GM12891 (cell line): ENCODE data around the gene ANK2.

ENCODE experiments used
- PAX5 ChIP-seq: IDR thresholded peaks from 2 replicates; pipeline ENCODE4 v1.6.1; 2011; ENCODE audit warnings: low read length, moderate library complexity, mild to moderate bottlenecking; ENCODE audit not compliant: insufficient read depth, severe bottlenecking
- POLR2A ChIP-seq: IDR thresholded peaks from 2 replicates; pipeline ENCODE4 v1.6.1; 2011; ENCODE audit warnings: low read depth, low read length, control low read depth
- POLR2AphosphoS5 ChIP-seq: IDR thresholded peaks from 2 replicates; pipeline ENCODE4 v1.6.1; 2011; ENCODE audit warnings: low read depth, low read length, control low read depth
- POU2F2 ChIP-seq: IDR thresholded peaks from 2 replicates; pipeline ENCODE4 v1.6.1; 2011; ENCODE audit warnings: low read depth, mild to moderate bottlenecking, control low read depth, low read length, moderate library complexity

DNA sequence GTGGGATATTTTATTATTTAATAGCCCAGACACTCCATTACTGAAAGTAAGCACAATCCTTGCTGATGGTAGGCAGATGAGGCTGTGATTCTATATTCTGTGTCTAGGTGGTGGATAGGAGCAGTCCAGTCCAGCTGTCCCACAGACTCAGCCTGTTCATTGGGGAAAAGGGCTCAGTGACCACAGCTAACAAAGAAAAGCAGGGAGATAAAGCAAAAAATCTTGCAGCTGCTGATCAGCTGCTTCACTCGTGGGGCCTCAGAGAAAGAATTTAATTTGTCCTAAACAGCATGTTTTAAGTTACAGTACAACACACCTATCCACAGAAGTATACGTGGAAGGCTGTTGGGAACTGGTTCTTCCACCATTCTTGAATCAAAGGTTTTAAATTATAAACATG, 40.7 kb upstream of the ANK2 start:
- no peak for TF ChIP-seq POLR2AphosphoS5
- no peak for TF ChIP-seq POLR2A
- no peak for TF ChIP-seq PAX5
- no peak for TF ChIP-seq POU2F2
